HCT116 (cell line): Measurements from ENCODE around the gene INSL3. TPM values are rescaled to one million over a fixed set of nuclear protein-coding genes. Genes with fewer than 3 reads are reported as not detected.

Source experiments
- ATAC-seq: fragments of 200-7000 bp; cut with Tn5 transposase; 2 replicates; pipeline ENCODE4 v1.9.1; 2020; ENCODE audit warnings: mild to moderate bottlenecking, moderate library complexity
- BruUV-seq: library from RNA; stranded (reverse); fragments of 400-500 nt; replicated peaks from 2 replicates; lab custom pipeline; 2021; lab: Mats Ljungman, UMichigan
- CTCF ChIA-PET: fragments of 300-600 bp; sonication (Branson Sonifier 250); formaldehyde crosslinking; loops from one replicate; lab custom pipeline; 2021; ENCODE audit warnings: antibody characterized with exemption; lab: Charles Lee
- POLR2A ChIA-PET: fragments of 300-600, 350-600 bp; sonication (Branson Sonifier 250); formaldehyde crosslinking; loops from one replicate; lab custom pipeline; 2021; ENCODE audit warnings: antibody characterized with exemption; lab: Charles Lee
- RAD21 ChIA-PET, 2 experiments: fragments of 300-600 bp; sonication (Branson Sonifier 250); formaldehyde crosslinking; loops; one replicate each; lab custom pipeline; 2023; ENCODE audit warnings: low total read pairs in 2 of 2; ENCODE audit not compliant: uncharacterized antibody in 2 of 2, unreplicated experiment in 2 of 2, low non-redundant PET in 1 of 2; lab: Charles Lee
- DNase-seq: peaks from one replicate; pipeline ENCODE4 v3.0.0-alpha.2; 2010; ENCODE audit warnings: low read depth, low spot score
- H2AFZ ChIP-seq: fragments of 200-600 bp; shearing (Covaris generic), sonication (generic); 2 replicates; pipeline ENCODE4 v1.6.1; 2017; ENCODE audit warnings: low read depth, mixed run types, mixed read lengths, antibody characterized with exemption, low read length; ENCODE audit not compliant: poor library complexity, severe bottlenecking
- H3K27ac ChIP-seq: 2 replicates; pipeline ENCODE4 v1.5.1; 2012; ENCODE audit warnings: low read depth, low read length
- H3K27me3 ChIP-seq: fragments of 200-600 bp; sonication (generic); 2 replicates; pipeline ENCODE4 v1.6.1; 2016; ENCODE audit warnings: mixed run types, low read length, mixed read lengths; ENCODE audit not compliant: insufficient read depth
- H3K36me3 ChIP-seq, 2 experiments: fragments of 200-500 bp in 1 of 2; fragments of 200-600 bp in 1 of 2; sonication (Bioruptor generic) in 1 of 2; sonication (generic) in 1 of 2; 2 replicates each; pipeline versions ENCODE4 v1.5.1 to v1.6.1; 2014 to 2016; ENCODE audit warnings: low read length in 2 of 2, inconsistent platforms in 1 of 2, mixed read lengths in 1 of 2, mixed run types in 1 of 2; ENCODE audit not compliant: insufficient read depth in 2 of 2, control insufficient read depth in 1 of 2
- H3K4me1 ChIP-seq, 2 experiments: fragments of 200-600 bp in 1 of 2; sonication (generic) in 1 of 2; 2 replicates each; pipeline versions ENCODE4 v1.5.1 to v1.6.1; 2012 to 2017; ENCODE audit warnings: low read length in 2 of 2, inconsistent platforms in 1 of 2, mild to moderate bottlenecking in 1 of 2, mixed read lengths in 1 of 2, mixed run types in 1 of 2, moderate library complexity in 1 of 2; ENCODE audit not compliant: insufficient read depth in 2 of 2, control insufficient read depth in 1 of 2
- H3K4me2 ChIP-seq: fragments of 200-600 bp; sonication (generic); 2 replicates; pipeline ENCODE4 v1.6.1; 2017; ENCODE audit warnings: mixed run types, low read length, mixed read lengths
- H3K4me3 ChIP-seq, 2 experiments: fragments of 200-600 bp in 1 of 2; sonication (generic) in 1 of 2; replicated peaks in 1 of 2; 2 replicates each; pipeline ENCODE4 v1.5.1; 2011 to 2016; ENCODE audit warnings: low read length in 2 of 2, control low read depth in 1 of 2, low read depth in 1 of 2, mild to moderate bottlenecking in 1 of 2, mixed read lengths in 1 of 2, mixed run types in 1 of 2
- H3K79me2 ChIP-seq: fragments of 200-600 bp; sonication (generic); 2 replicates; pipeline ENCODE4 v1.6.1; 2017; ENCODE audit warnings: mild to moderate bottlenecking, mixed run types, low read length, moderate library complexity, mixed read lengths; ENCODE audit not compliant: insufficient read depth
- H3K9ac ChIP-seq: fragments of 200-600 bp; sonication (generic); 2 replicates; pipeline ENCODE4 v1.6.1; 2016; ENCODE audit warnings: low read length, mixed read lengths
- H3K9me2 ChIP-seq: fragments of 200-600 bp; sonication (generic), shearing (Covaris generic); 2 replicates; pipeline ENCODE4 v1.6.1; 2017; ENCODE audit warnings: mixed run types, mild to moderate bottlenecking, moderate library complexity; ENCODE audit not compliant: insufficient read depth
- H3K9me3 ChIP-seq, 2 experiments: fragments of 200-500 bp in 1 of 2; fragments of 200-600 bp in 1 of 2; sonication (Bioruptor generic) in 1 of 2; sonication (generic) in 1 of 2; 2 replicates each; pipeline ENCODE4 v1.6.1; 2014 to 2017; ENCODE audit warnings: low read length in 2 of 2, mixed read lengths in 2 of 2, inconsistent platforms in 1 of 2, low read depth in 1 of 2, mild to moderate bottlenecking in 1 of 2, mixed run types in 1 of 2, moderate library complexity in 1 of 2; ENCODE audit not compliant: control insufficient read depth in 1 of 2, insufficient read depth in 1 of 2
- H4K20me1 ChIP-seq: fragments of 200-600 bp; sonication (generic), shearing (Covaris generic); 2 replicates; pipeline ENCODE4 v1.6.1; 2017; ENCODE audit warnings: mixed run types, mild to moderate bottlenecking, moderate library complexity; ENCODE audit not compliant: insufficient read depth
- CTCF ChIP-seq, 3 experiments: fragments of 200-600 bp in 1 of 3; sonication (generic) in 1 of 3; IDR thresholded peaks in 2 of 3; conservative IDR thresholded peaks in 1 of 3; 2 replicates each; pipeline ENCODE4 v1.5.1; 2012 to 2017; ENCODE audit warnings: low read depth in 2 of 3, low read length in 2 of 3, antibody characterized with exemption in 1 of 3, borderline replicate concordance in 1 of 3, control low read depth in 1 of 3, mild to moderate bottlenecking in 1 of 3, mixed read lengths in 1 of 3, mixed run types in 1 of 3, moderate library complexity in 1 of 3; ENCODE audit not compliant: insufficient read depth in 1 of 3
- ELF1 ChIP-seq: IDR thresholded peaks from 2 replicates; pipeline ENCODE4 v1.6.1; 2012; ENCODE audit warnings: low read depth, borderline replicate concordance
- EZH2 ChIP-seq: fragments of 200-600 bp; sonication (generic); IDR thresholded peaks from 2 replicates; pipeline ENCODE4 v1.6.1; 2017; ENCODE audit warnings: antibody characterized with exemption, mixed run types
- EZH2phosphoT487 ChIP-seq: fragments of 200-600 bp; IDR thresholded peaks from 2 replicates; pipeline ENCODE4 v1.6.1; 2018; ENCODE audit warnings: antibody characterized with exemption, borderline replicate concordance
- FOSL1 ChIP-seq: IDR thresholded peaks from 2 replicates; pipeline ENCODE4 v1.6.1; 2012; ENCODE audit warnings: low read depth
- JUND ChIP-seq: IDR thresholded peaks from 2 replicates; pipeline ENCODE4 v1.6.1; 2012
- MAX ChIP-seq: IDR thresholded peaks from 2 replicates; pipeline ENCODE4 v1.6.1; 2012
- POLR2A ChIP-seq: IDR thresholded peaks from 2 replicates; pipeline ENCODE4 v1.7.0; 2011; ENCODE audit warnings: borderline replicate concordance; ENCODE audit not compliant: insufficient read depth, insufficient read length; ENCODE audit errors: extremely low read depth
- POLR2AphosphoS5 ChIP-seq: IDR thresholded peaks from 2 replicates; pipeline ENCODE4 v1.6.1; 2011; ENCODE audit warnings: mild to moderate bottlenecking, low read depth, low read length, moderate library complexity
- RAD21 ChIP-seq: IDR thresholded peaks from 2 replicates; pipeline ENCODE4 v1.6.1; 2012; ENCODE audit warnings: low read depth, mild to moderate bottlenecking
- SP1 ChIP-seq: IDR thresholded peaks from 2 replicates; pipeline ENCODE4 v1.6.1; 2012; ENCODE audit warnings: low read depth
- SRF ChIP-seq: IDR thresholded peaks from 2 replicates; pipeline ENCODE4 v1.6.1; 2012; ENCODE audit warnings: low read depth
- TCF7L2 ChIP-seq: IDR thresholded peaks from 2 replicates; pipeline ENCODE4 v1.7.0; 2011; ENCODE audit warnings: borderline replicate concordance, inconsistent platforms; ENCODE audit not compliant: insufficient read depth, insufficient read length; ENCODE audit errors: extremely low read depth
- YY1 ChIP-seq: IDR thresholded peaks from 2 replicates; pipeline ENCODE4 v1.6.1; 2011; ENCODE audit warnings: low read length, low read depth, moderate library complexity, mild to moderate bottlenecking; ENCODE audit not compliant: insufficient replicate concordance; ENCODE audit errors: extremely low read depth
- ZFX ChIP-seq: fragments of 450-650 bp; IDR thresholded peaks from 2 replicates; pipeline ENCODE4 v1.6.1; 2017
- intact Hi-C: fragments of 100-400 bp; cut with micrococcal nuclease; formaldehyde crosslinking; loops from 2 replicates; pipeline ENCODE4 v1.10.0; 2022
- total RNA-seq: library from RNA; stranded (reverse); gene quantifications from one replicate; pipeline ENCODE4 v1.2.1, GENCODE V29; 2021; ENCODE audit not compliant: unreplicated experiment

INSL3 gene
- total RNA-seq, 1 experiment from 2014 or later: 0.96 TPM

- Histone ChIP-seq H3K4me2 (peak overlapping the region; percentile 93), H3K4me1 (peaks cover 53 to 82% of the 10 kb centered on the region in 2 experiments), H3K36me3 (no peaks in the 10 kb centered on the region), H3K9me2 (no peaks in the 10 kb centered on the region), H3K27me3 (no peaks in the 10 kb centered on the region), H2AFZ (no peak overlapping the region), H3K27ac (peak overlapping the region; percentile 84), H3K4me3 (peak overlapping the region; percentile 75 to 90), H4K20me1 (no peaks in the 10 kb centered on the region), H3K9me3 (no peaks in the 10 kb centered on the region), H3K9ac (peak overlapping the region; percentile 86), H3K79me2 (peaks cover 45% of the 10 kb centered on the region)
- ChIA-PET POLR2A (interaction anchor here (0.8 to 3.4 kb wide), 6 partner anchors 9 to 202 kb away, joined by 3 to 20 read pairs (median 6); partner anchors contain the start of gene RPL18A), CTCF (interaction anchor here (1.2 to 2.7 kb wide), 3 partner anchors 13 to 137 kb away, joined by 3 to 10 read pairs (median 3); partner anchors contain the start of gene CCDC124), RAD21 (interaction anchor here in 1 of 2 experiments (1.0 kb wide), 1 partner anchor 48 kb away, joined by 3 read pairs; no protein-coding TSS in a partner anchor)
- DNase-seq: peak; percentile 33
- TF ChIP-seq POLR2AphosphoS5 (peak; percentile 30), FOSL1 (no peak), SP1 (peak; percentile 73), MAX (peak; percentile 37)
- no TSS peak for BruUV-seq
- intact Hi-C loops: loop anchor here (2.0 to 5.0 kb wide), 2 partner anchors 17 to 46 kb away; no protein-coding TSS in a partner anchor
- peak; percentile 21 for ATAC-seq
Measured at GRCh38 chr19:17796013-17796837, 25.1 kb downstream of the INSL3 start.

GRCh38 chr19:17795495-17795856 is 25.8 kb downstream of the INSL3 start:
- peak overlapping the region; percentile 75 to 90 for H3K4me3 ChIP-seq
- H3K9me2 ChIP-seq: no peaks in the 10 kb centered on the region
- peaks cover 45% of the 10 kb centered on the region for H3K79me2 ChIP-seq
- H3K4me1 ChIP-seq: peaks cover 59 to 90% of the 10 kb centered on the region in 2 experiments
- H4K20me1 ChIP-seq: no peaks in the 10 kb centered on the region
- H3K9me3 ChIP-seq: no peaks in the 10 kb centered on the region
- no TSS peak for BruUV-seq
- intact Hi-C loops: loop anchor here (5.0 kb wide), 1 partner anchor 47 kb away; no protein-coding TSS in a partner anchor
- H3K36me3 ChIP-seq: no peaks in the 10 kb centered on the region
- no peak for ATAC-seq
- H3K9ac ChIP-seq: peak overlapping the region; percentile 86
- no peaks in the 10 kb centered on the region for H3K27me3 ChIP-seq
- ChIA-PET RAD21 (no interaction called here), POLR2A (interaction anchor here (0.8 to 3.4 kb wide), 9 partner anchors 9 to 376 kb away, joined by 3 to 20 read pairs (median 4); partner anchors contain the start of genes MVB12A and RPL18A), CTCF (interaction anchor here (0.9 to 2.7 kb wide), 6 partner anchors 10 to 137 kb away, joined by 3 to 10 read pairs (median 4); partner anchors contain the start of genes CCDC124 and RPL18A)
- H2AFZ ChIP-seq: no peak overlapping the region
- peak overlapping the region; percentile 93 for H3K4me2 ChIP-seq
- H3K27ac ChIP-seq: peak overlapping the region; percentile 84
- DNase-seq: no peak
- no peak for TF ChIP-seq POLR2AphosphoS5
- no peak for TF ChIP-seq YY1
- no peak for TF ChIP-seq ZFX
- TF ChIP-seq SRF: no peak
- no peak for TF ChIP-seq ELF1
- TF ChIP-seq POLR2A: no peak
- no peak for TF ChIP-seq EZH2phosphoT487
- TF ChIP-seq TCF7L2: no peak
- TF ChIP-seq EZH2: no peak
- no peak for TF ChIP-seq SP1
- TF ChIP-seq CTCF (IDR thresholded peaks at IDR 0.05 in 2 of 3, conservative IDR thresholded peaks at IDR 0.05 in 1 of 3; ENCODE audit: borderline replicate concordance in 1 of 3, insufficient read depth in 1 of 3, low read depth in 2 of 3, low read length in 2 of 3): no peak
- no peak for TF ChIP-seq JUND
- no peak for TF ChIP-seq MAX
- TF ChIP-seq RAD21: no peak
- TF ChIP-seq FOSL1: no peak
